Eye (tissue), 1 donor: Measurements from ENCODE around the gene RABL6.
"Not testable (repeated sequence)": the region's sequence is repeated elsewhere in the genome, so short reads cannot be mapped to it uniquely, and the experiment has no call there.

Source experiments
- DNase-seq: peaks from one replicate; pipeline ENCODE4 v3.0.0-alpha.2; 2015

Gene RABL6

GRCh38 chr9:136796238-136796774 is 11.4 kb upstream of the RABL6 start, which contains the start of gene CCDC183:
TSS of gene CCDC183 (plus strand) at chr9:136796338. CDS start at chr9:136796398, 60 bp downstream.
- no peak for DNase-seq

DNA sequence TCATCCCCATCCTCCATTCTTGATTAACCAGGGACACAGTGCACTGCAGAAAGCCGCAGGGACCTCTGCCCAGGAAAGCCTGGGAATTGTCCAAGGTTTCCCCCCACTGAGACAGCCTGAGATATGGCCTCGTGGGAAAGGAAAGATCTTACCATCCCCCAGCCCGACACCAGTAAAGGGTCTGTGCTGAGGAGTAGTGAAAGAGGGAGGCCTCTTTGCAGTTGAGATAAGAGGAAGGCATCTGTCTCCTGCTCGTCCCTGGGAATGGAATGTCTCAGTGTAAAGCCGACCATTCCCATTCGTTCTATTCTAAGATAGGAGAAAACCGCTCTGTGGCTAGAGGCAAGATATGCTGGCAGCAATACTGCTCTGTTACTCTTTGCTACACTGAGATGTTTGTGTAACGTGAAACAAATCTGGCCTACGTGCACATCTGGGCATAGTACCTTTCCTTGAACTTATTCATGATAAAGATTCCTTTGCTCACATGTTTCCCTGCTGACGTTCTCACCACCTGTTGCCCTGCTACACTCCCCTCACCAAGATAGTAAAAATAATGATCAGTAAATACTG is 10.9 kb upstream of the RABL6 start:
- DNase-seq, result peak; percentile 39

GRCh38 chr9:136798708-136799078 is 9.1 kb upstream of the RABL6 start:
- DNase-seq, result no peak

DNA sequence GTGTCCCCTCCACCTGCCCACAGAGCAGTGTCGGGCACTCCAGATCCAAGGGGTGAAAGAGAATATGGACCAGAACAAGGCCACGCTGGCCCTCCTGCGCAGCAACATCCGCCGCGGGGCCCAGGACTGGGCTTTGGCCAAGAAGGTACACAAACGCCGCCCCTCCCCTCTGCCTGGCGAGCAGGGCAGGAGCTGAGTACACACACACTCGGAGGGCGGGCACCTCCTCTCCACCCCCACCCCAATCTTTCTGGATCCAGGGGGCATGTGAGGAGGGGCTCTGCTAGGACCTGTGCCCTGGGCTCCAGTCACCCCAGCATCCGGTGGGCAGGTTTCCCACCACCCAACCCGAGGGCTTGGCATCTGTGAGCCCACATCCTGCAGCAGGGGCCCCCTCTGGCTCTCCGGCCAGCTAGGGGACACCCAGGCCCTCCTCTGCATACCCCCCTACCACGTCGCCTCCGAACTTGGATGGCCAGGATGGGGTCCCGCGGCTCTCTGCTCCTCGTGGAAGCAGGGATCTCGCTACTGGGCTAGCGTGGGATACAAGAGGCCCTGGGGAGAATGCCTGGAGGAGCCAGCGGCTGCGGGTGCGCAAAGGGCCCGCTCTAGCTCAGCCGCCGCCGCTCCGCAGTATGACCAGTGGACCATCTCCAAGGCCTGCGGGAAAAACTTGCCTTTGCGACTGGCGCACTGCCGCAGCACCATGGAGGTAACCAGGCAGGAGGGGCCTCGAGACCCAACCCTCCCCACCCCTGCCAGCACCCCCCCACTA is 8.5 kb upstream of the RABL6 start:
- DNase-seq, result peak; percentile 53

DNA sequence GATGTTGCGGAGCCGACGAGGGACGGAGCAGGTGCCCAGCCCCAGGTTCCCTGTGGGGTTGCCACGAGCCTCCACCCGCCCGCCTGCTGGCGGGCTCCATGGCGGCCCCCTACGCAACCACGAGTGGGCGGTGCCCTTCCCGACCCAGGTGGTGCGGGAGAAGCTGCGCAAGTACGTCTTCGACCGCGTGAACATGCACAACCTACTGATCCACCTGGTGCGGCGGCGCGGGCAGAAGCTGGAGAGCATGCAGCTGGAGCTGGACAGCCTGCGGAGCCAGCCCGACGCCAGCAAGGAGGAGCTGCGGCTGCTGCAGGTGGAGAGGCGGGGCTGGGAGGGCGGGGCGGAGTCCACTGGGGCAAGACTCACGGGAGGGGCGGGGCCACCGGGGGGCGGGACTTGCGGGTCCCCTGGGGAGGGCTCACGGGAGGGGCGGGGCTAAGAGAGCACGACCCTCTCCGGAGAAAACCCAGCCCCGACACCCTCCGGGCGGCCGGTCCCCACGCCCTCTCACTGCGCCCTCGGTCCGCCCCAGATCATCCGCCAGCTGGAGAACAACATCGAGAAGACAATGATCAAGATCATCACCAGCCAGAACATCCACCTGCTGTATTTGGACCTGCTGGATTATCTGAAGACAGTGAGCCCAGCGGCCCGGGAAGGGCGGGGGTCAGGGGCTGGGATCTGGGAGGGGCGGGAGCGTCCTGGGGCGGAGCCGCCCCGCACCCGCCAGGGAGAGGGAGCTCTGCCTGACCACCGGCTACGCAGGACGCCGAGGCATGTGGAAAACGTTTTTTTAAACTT is 7.7 kb upstream of the RABL6 start:
- DNase-seq, result peak; percentile 90

GRCh38 chr9:136802321-136802720 is 5.4 kb upstream of the RABL6 start:
- DNase-seq, result no peak

GRCh38 chr9:136803009-136803550 is 4.7 kb upstream of the RABL6 start:
- not testable (repeated sequence) for DNase-seq

GRCh38 chr9:136803551-136804508 is 3.9 kb upstream of the RABL6 start:
- DNase-seq, result no peak

DNA sequence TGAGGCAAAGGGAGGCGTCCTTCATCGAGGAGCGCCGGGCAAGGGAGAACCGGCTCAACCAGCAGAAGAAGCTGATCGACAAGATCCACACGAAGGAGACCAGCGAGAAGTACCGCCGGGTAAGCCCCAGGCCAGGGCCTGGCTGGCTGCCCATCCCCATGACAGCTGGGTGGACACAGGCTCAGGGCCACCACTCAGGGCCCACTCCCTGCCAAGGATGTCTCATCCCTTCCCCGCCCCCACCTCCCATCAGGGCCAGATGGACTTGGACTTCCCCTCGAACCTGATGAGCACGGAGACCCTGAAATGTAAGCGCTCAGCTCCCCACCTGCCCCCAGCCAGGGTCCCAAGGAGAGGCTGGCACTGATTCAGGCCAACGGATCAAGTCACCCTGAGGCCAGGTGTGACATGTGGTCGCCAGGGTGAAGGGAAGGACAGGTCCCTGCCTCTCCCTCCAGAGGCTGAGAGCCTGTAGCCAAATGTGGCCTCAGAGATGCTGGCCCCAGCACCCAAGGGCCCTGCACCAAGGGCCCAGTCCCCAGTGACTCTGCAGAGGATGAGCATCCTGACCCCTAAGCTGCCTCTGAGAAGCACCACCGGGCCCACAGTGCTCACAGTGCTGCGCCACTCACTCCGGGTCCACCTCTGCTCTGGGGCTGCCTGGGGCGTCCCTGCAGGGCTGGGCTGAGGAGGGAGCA is 3.1 kb upstream of the RABL6 start:
- no peak for DNase-seq

- no peak for DNase-seq
Observed at GRCh38 chr9:136805207-136805740, 2.5 kb upstream of the RABL6 start.

GRCh38 chr9:136806067-136806466 is 1.7 kb upstream of the RABL6 start:
- no peak for DNase-seq

DNA sequence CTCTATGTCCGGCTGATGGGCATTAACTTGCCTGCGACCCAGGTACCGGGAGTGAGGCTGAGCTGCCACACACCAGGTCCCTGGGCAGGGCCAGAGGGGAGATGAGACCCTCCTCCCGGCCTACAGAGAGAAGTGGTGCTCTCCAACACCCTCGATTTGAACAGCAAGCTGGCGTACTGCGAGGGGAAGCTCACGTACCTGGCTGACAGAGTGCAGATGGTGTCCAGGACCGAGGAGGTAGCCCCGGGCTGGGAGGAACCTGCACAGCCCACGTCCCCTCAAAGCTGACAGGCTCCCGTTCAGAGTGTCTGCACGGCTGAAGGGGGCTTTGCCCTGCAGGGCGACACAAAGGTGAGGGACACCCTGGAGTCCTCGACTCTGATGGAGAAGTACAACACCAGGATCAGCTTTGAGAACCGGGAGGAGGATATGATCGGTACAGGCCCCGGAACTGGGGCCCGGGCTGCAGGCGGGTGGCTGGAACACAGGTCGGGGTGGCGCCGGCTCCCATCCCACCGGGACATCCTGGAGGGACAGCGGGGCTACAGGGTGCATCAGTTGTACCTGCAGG is 1.0 kb upstream of the RABL6 start:
- DNase-seq, result no peak

DNA sequence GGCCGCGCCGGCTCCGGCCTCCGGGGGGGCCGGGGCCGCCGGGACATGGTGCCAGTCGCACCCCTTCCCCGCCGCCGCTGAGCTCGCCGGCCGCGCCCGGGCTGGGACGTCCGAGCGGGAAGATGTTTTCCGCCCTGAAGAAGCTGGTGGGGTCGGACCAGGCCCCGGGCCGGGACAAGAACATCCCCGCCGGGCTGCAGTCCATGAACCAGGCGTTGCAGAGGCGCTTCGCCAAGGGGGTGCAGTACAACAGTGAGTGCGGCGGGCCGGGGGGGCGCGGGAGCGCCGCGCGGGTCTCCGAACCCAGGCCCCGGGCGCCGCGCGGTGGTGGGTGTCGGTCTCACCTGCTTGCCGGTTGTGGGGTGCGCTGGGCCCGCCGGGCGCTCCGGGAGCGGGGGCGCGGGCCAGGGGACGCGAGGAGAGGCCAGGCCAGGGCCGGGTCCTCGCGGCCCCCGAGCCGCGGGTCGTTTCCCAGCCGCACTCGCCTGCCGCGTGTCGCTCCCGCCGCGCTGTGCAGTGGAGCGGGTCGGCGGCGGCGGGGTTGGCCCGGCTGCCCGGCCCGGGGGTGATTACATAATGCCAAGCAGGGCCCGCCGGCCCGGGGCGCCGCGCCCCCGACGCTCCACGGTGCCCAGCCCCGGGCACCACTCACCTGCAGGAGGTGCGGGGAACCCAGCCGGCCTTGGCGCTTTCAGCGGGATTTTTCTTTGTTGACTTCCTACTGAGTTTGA is 492 bp downstream of the RABL6 start:
- peak; percentile 62 for DNase-seq

DNA sequence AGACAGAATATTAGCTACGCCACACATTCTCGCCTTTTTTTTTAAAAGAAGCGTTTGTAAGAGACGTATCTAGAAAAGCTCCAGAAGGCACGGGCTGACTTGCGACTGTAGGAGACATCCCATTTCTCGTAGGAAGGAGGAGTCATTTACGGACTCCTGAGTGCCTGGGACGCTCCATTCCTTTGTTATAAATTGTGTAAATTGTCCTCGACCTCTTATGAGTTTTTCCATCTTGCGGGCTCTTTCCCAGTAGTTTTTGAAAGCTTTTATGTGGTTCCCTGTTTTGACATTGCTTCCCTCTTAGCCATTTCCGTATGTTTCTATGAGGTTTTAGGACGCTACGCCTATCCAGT is 1.0 kb downstream of the RABL6 start:
- DNase-seq, result peak; percentile 42

DNA sequence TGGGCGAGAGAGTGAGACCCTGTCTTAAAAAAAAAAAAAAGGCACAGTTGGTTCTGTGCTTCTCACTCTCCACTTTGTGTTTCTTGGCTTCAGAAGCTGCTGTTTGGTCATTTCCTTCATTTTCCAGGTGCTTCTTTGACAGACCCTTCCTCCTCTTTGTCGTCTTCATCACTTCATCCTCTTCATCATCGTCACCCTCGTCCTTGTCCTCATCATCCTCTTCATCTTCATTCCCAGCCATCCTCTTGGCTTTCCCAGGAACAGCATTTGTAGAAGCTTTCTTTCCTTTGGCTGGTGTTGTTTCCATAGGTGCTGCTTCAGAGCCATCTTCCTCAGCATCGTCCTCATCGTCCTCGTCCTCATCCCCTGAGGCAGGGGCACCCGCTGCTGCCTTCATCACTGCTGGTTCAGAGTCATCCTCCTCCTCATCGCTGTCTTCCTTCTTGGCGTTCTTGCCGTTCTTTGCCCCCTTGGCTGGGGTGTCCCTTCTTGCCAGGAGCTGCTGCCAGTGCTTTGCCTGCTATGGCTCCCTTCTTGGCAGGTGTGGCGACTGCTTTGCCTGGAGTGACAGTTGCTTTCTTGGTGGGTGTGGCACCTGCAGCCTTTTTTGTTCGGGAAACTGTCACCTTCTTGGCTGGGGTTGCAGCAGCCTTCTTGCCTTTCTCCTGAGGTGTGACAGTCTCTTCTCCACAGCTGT is 7.1 kb downstream of the RABL6 start:
- DNase-seq, result no peak

DNA sequence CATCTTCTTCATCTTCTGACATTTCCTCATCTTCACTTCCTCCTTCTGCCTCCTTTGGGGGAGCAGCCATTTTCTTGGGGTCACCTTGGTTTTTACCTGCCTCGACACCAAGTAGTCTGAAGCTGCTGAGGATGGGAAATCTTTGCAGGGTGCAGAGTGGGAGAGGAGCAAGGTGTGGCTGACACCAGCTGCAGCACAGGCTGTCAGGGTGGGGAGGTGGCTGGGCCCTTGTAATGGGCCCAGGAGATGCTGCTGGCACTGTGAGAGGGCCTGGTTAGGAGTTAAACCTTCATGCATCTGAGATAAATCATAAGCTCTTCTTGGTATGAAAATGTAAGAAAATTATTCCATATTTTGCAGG is 7.7 kb downstream of the RABL6 start:
- DNase-seq, result no peak

GRCh38 chr9:136820971-136821825 is 13.4 kb downstream of the RABL6 start:
- DNase-seq, result peak; percentile 56

DNA sequence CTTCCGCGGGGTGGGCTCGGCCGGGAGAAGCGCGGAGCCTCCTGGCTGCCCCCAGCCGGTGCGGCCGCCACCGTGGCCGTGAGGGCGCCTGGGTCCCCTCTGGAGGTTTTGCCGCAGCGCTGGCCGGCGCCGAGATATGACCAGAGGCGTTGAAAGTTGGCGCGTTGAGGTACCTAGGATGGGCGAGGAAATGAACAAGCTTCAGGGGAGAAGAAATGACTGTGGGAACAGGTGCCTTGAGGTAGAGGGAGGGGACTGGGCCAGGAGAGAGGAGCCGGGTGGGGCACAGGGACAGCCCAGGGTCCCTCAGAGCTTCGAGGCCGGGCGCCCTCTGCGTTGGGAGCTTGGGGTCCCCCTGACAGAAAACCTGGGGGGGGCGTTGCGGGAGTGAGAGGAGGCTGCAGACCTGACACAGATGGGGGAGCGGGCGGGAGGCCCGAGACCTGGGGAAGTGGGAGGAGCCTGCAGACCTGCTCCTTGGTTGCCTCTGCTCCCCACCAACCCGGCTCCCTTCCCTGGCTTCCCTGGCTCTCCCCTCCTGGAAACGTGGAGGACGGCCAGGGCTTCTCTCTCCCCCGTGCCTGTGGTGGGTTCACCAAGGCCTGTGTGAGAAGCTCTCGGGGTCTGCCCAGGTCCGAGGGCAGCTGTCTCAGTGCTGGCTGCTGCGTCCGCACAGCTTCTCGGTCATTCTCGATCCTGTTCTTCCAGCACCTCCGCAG is 14.2 kb downstream of the RABL6 start:
- DNase-seq, result no peak
